NCI-H2227 (cell line): ENCODE measurements around the gene APAF1.
"Not testable (repeated sequence)": the region's sequence is repeated elsewhere in the genome, so short reads cannot be mapped to it uniquely, and the experiment has no call there.

Experiments
- DNase-seq: peaks from one replicate; lab custom pipeline; 2025; ENCODE audit not compliant: unreplicated experiment; lab: John Stamatoyannopoulos, UW

APAF1 gene

GRCh38 chr12:98644712-98645571 is at the start of gene APAF1, which contains the start of gene IKBIP:
Gene APAF1, plus strand, starts transcription at chr12:98645290. Its CDS starts 3,070 bp downstream, at chr12:98648360.
Gene IKBIP, minus strand, starts transcription at chr12:98644788. Its CDS starts 87 bp downstream, at chr12:98644701.
- peak; percentile 99 for DNase-seq

DNA sequence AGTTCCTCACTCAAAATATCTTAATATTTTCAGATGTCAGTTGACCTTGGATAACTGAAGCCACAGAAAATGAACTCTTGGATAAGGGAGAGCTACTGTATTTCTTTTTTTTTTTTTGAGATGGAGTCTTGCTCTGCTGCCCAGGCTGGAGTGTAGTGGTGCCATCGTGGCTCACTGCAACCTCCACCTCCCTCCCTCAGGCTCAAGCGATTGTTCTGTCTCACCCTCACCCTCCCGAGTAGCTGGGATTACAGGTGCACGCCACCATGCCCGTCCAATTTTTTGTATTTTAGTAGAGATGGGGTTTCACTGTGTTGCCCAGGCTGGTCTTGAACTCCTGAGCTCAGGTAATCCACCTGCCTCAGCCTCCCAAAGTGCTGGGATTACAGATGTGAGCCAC is 47.8 kb upstream of the APAF1 start:
- not testable (repeated sequence) for DNase-seq

- no peak for DNase-seq
These were observed 43.2 kb upstream of the APAF1 start for GRCh38 chr12:98601924-98602323.

DNA sequence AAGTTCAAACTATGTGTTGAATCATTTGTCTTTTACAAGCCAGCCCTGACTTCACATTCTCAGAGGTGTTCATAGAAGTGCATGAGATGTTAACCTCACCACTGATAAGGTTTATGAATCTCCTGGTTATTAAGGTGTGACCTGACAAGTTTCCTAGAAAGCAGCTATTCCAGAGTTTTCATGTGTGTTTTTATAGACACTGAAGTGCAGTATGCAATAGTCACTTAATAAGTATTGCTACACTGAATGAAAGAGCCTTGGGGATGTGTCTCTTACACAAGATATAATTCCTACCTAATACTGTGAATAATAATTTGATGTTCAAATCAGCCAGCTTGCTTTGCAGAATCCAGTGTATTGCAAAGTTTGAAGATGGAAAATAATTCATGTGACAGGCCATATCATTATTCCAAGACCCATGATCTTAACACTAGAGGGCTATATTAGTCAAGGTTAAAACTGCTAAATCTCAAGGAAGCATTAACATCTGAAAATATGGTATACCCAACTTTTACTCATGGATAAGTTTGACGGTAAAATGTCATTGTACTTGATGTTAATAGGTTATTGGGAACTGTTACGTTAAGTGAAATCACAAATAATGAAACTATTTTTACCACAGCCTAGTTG is 38.6 kb upstream of the APAF1 start:
- DNase-seq, result no peak

GRCh38 chr12:98610596-98610995 is 34.5 kb upstream of the APAF1 start:
- DNase-seq, result no peak

DNA sequence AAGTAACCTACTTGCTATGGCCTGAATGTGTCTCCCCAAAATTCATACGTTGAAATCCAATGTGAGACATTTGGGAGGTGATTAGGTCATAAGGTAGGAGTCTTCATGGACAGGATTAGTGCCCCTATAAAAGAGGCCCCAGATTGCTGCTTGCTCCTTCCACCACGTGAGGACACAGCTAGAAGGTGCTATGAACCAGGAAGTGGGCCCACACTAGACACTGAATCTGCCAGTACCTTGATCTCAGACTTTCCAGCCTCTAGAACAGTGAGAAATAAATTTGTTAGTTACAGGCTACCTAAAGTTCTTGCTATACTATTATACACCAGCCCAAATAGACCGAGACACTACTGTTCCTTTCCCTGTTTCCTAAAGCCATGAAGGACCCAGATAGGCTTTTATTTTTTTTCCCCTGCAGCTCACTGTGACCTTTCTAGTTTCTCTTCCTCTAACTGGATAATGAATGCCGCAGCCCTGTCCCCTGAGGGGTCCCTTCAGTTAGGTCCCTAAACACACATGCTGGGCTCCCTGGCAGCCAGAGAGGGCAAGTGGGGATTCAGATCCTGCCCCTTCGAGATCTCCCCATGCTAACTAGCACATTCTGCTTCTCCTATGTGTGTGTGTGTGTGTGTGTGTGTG is 32.3 kb upstream of the APAF1 start:
- no peak for DNase-seq

DNA sequence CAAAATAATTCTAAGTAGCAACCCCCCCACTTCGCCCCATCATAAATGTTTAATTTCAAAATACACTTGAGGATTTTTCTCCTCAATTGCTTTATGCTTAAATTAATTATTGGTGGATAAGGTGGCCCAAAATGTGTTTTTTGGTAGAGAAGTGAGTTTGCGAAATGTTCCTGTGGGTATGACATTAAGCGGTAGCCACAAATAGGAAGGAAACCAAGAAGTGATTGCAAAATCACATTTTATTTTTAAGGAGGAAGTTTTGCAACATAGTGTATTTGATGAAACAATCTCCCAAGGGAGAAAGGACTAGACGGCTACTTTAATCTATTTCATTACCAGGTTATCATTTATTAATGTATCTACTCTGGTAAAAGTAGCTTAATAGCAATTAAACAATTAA is 26.1 kb upstream of the APAF1 start:
- DNase-seq, result no peak

GRCh38 chr12:98635657-98636323 is 9.3 kb upstream of the APAF1 start:
- peak; percentile 43 for DNase-seq

- DNase-seq, result no peak
These were observed 8.0 kb upstream of the APAF1 start for GRCh38 chr12:98637068-98637467.

GRCh38 chr12:98638009-98638408 is 7.1 kb upstream of the APAF1 start:
- DNase-seq, result no peak

DNA sequence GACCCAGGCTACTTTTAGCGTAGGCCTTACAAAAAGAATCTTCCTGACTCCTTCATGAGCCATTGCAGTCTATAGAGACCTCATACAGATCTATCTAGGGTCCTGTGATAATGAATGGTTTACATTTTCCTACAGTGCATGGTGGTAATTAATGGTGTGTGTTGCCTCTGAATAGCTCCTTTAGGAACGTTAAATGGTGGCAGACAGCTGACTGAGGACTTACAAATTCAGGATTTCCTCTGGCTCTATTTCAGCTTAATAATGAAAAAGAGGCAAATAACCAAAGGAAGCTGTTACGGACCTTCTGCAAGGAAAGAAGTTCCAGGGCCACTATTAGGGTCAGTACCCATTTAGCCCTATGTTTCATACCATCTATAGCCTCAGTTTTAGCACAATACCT is 5.6 kb upstream of the APAF1 start:
- peak; percentile 36 for DNase-seq

DNA sequence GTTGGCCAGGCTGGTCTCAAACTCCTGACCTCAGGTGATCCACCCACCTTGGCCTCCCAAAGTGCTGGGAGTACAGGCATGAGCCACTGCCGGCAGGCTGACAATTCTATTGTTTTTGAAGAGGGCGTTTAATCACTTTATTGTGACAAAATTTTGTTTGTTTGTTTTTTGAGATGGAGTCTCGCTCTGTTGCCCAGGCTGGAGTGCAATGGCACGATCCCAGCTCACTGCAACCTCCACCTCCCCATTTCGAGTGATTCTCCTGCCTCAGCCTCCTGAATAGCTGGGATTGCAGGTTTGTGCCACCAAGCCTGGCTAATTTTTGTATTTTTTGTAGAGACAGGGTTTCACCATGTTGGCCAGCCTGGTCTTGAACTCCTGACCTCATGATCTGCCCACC is 2.3 kb upstream of the APAF1 start:
- not testable (repeated sequence) for DNase-seq

GRCh38 chr12:98644433-98644711 is 718 bp upstream of the APAF1 start:
- peak; percentile 82 for DNase-seq

DNA sequence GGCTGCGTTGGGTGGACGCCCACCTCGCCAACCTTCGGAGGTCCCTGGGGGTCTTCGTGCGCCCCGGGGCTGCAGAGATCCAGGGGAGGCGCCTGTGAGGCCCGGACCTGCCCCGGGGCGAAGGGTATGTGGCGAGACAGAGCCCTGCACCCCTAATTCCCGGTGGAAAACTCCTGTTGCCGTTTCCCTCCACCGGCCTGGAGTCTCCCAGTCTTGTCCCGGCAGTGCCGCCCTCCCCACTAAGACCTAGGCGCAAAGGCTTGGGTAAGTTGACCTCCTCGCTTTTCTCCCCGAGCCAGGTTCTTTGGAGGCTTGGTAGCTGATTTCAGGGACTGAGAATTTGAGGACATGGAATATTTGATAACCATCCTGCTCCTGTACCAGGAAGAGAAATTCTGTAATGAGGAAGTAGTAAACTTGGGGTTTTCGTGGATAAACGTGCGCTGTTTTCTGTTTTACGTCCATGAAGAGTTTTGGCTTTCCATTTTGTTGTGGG is 530 bp downstream of the APAF1 start:
- peak; percentile 43 for DNase-seq

DNA sequence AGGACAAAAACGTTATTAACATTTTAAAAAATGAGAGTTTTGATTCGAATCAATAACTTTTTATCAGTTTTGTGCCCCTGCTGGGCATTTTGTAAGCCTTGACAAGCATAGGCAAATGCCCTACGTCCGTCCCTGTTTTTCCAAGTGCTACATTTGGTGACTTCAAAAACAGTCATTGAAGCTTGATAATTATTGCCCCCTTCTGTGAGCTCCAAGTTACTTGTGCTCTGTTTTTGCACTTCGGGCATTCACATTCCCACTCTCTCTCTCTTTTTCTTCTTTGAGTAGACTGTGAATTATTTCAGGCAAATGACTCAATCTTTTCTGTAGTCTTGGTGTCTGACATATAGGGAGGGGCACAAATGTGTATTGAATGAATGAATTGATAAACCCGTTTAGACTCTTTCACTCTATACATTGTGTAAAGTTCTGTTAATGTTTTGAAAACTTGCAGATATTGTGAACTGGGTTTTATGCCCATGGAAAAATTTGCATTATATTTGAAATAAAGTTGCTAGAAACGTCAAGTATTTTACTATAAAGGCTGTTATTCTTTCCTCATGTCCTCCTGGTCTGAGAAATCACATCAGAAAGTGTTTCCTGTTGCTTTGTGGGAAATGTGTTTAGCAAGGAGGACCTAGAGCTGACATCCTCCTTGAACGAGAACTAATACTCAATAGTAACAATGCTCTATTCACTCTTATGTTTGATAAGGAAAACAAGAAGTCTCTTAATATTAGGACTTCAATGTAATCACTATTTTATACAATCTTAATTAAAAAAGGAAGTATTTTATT is 1.4 kb downstream of the APAF1 start:
- peak; percentile 2 for DNase-seq

DNA sequence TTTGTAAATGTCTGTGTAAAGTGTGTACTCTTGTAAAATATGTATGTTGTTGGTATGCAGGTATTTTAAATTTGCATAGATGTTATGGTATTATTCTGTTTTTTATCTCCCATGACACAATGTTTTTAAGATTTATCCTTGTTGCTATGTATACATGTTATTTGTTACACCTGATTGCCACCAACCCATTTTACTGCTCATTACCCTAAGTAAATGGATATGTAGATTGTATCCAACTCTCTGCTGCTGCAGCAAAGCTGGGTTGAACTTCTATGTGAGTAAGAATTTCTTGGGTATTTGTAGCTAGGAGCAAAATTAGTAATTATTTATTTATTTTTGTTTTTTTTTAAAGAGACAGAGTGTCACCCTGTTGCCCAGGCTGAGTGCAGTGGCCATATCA is 6.2 kb downstream of the APAF1 start:
- DNase-seq, result no peak

GRCh38 chr12:98653866-98654493 is 8.9 kb downstream of the APAF1 start:
- peak; percentile 55 for DNase-seq

DNA sequence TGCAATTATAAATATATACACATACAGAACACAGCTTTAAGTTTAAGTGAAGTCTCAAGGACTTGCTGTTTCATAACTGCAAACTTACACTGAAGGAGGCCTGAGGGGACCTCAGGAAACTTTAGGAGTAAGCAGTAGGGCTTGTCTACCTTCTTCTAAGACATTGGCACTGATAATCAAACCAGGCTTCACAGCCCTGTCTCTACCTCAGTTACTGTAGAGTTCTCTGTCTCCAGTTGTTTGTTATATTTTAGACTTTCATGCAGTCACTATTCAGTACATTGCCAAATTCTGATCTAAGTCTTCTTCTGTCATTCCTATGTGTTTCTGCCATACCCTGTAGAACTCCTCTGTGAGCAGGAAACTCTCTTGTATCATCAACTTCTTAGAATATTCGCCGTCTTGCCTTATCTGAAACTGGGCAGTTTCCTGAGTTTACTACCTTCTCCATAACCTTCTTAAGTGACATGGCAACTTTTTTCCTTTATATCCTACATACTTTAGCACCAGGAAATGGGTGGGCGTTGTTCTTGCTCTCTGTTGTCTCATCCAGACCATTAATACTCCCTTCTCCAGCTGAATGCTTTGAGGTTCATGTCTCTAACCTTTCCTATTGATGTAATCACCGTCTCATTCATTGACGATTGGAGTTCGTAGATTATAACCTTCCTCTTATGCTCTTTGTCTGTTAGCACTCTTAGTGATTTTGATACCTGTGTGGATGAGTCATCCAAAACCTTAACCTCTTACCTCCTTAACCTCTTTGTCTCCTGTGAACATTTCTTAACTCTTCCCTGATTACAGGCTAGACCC is 11.4 kb downstream of the APAF1 start:
- DNase-seq, result peak; percentile 30

DNA sequence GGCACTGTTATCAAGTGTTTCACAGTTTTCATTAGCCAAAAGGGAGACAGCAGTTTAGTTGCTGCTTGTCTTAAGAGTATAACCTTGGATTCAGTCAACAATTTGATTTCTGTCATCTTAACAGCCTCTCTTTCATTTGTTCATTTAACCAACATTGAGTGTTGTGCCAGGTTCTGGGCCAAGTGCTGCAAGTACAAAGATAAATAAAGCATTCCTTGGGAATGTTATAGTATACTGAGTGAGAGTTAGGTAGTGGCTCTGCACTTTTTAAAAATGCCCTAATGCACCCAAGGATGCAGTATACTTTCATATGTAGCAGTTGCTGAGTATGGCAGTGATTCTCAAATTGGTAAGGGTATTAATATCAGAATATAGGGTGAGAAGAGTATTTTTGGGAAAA is 15.4 kb downstream of the APAF1 start:
- no peak for DNase-seq
